Measurements from ENCODE around the gene ZPLD1. TPM values are rescaled to one million over a fixed set of nuclear protein-coding genes. Genes with fewer than 3 reads are reported as not detected.

Gene ZPLD1
- total RNA-seq, 2 experiments from 2014 or later = not detected

GRCh38 chr3:102511168-102511567 is 76.4 kb downstream of the ZPLD1 start:
- Histone ChIP-seq H3K4me1 (ENCODE audit: insufficient read depth, low read length) (no peaks in the 10 kb centered on the region), H3K4me3 (ENCODE audit: low read length) (no peak overlapping the region), H3K27me3 (ENCODE audit: control insufficient read depth in 1 of 2, insufficient read depth in 2 of 2, low read length in 2 of 2) (no peaks in the 10 kb centered on the region), H3K27ac (ENCODE audit: low read depth in 1 of 2, low read length in 2 of 2) (no peak overlapping the region), H3K9me3 (ENCODE audit: control insufficient read depth in 1 of 2, insufficient read depth in 1 of 2, low read length in 2 of 2) (peaks cover 0 to 3% of the 10 kb centered on the region in 2 experiments), H3K36me3 (ENCODE audit: insufficient read depth, low read length) (no peaks in the 10 kb centered on the region)
- Mint-ChIP-seq H3K27me3 (peaks cover 5% of the 10 kb centered on the region), H3K4me3 (no peak overlapping the region), H3K27ac (no peak overlapping the region), H3K4me1 (ENCODE audit: low read depth) (no peaks in the 10 kb centered on the region), H3K36me3 (ENCODE audit: low read depth) (no peaks in the 10 kb centered on the region), H3K9me3 (no peaks in the 10 kb centered on the region)
- TF ChIP-seq CTCF (IDR thresholded peaks at IDR 0.05) = no peak
- POLR2A ChIA-PET = no interaction called here
- ATAC-seq (ENCODE audit: poor library complexity) = no peak
- CTCF ChIA-PET = no interaction called here
- no peak for DNase-seq
- intact Hi-C loops (cut with DNase I, micrococcal nuclease) = no loop called here

- Mint-ChIP-seq H3K4me3 (no peak overlapping the region), H3K27ac (no peak overlapping the region), H3K9me3 (no peaks in the 10 kb centered on the region), H3K27me3 (peaks cover 5% of the 10 kb centered on the region), H3K4me1 (ENCODE audit: low read depth) (no peaks in the 10 kb centered on the region), H3K36me3 (ENCODE audit: low read depth) (no peaks in the 10 kb centered on the region)
- ChIA-PET CTCF (no interaction called here), POLR2A (no interaction called here)
- Histone ChIP-seq H3K4me3 (ENCODE audit: low read length) (no peak overlapping the region), H3K27me3 (ENCODE audit: control insufficient read depth in 1 of 2, insufficient read depth in 2 of 2, low read length in 2 of 2) (no peaks in the 10 kb centered on the region), H3K27ac (ENCODE audit: low read depth in 1 of 2, low read length in 2 of 2) (no peak overlapping the region), H3K9me3 (ENCODE audit: control insufficient read depth in 1 of 2, insufficient read depth in 1 of 2, low read length in 2 of 2) (peaks cover 0 to 3% of the 10 kb centered on the region in 2 experiments), H3K36me3 (ENCODE audit: insufficient read depth, low read length) (no peaks in the 10 kb centered on the region), H3K4me1 (ENCODE audit: insufficient read depth, low read length) (no peaks in the 10 kb centered on the region)
- TF ChIP-seq CTCF (IDR thresholded peaks at IDR 0.05) = no peak
- ATAC-seq (ENCODE audit: poor library complexity) = no peak
- no peak for DNase-seq
- intact Hi-C loops (cut with DNase I, micrococcal nuclease) = no loop called here
Observed at GRCh38 chr3:102511639-102512038, 76.8 kb downstream of the ZPLD1 start.

DNA sequence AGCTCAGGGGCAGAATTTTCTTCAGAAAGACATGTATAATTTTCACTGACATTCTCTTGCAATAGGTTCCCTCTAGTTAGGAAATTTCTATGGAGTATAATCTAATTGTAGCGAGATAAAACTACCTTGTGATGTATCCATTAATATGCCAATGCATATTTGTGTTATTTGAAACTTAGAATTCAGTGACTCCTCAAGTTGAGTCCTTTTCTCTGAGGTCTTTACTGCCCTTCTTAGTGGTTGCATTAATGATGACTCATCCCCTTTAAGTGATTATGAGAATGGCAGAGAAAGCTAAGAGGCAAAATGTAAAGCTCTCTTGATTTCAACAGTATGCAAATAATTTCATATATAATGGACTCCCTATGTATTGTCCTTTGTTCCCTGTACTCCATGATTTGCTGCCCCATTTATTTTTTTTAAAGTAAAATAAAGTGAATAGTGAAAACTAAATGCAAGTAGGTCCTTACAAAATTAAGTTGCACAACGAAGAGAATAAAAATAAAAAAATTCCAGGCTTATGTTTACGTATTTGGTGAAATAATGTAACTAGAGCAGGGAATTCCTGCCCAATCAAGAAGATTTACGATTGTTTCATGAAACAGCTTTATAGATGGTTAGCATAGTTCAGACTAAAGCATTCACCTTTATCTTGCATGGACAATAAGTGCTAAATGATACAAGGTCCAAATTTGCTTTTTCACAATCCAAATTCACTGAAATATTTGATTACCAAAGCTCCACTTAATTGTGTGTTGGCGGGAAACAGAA is 78.1 kb downstream of the ZPLD1 start:
- Mint-ChIP-seq H3K27ac (no peak overlapping the region), H3K4me3 (no peak overlapping the region), H3K4me1 (ENCODE audit: low read depth) (no peaks in the 10 kb centered on the region), H3K9me3 (no peaks in the 10 kb centered on the region), H3K27me3 (peaks cover 5% of the 10 kb centered on the region), H3K36me3 (ENCODE audit: low read depth) (no peaks in the 10 kb centered on the region)
- ChIA-PET CTCF (no interaction called here), POLR2A (no interaction called here)
- TF ChIP-seq CTCF (IDR thresholded peaks at IDR 0.05) = no peak
- H3K4me3 ChIP-seq (ENCODE audit: low read length) = no peak overlapping the region
- H3K4me1 ChIP-seq (ENCODE audit: insufficient read depth, low read length) = no peaks in the 10 kb centered on the region
- peaks cover 0 to 3% of the 10 kb centered on the region in 2 experiments for H3K9me3 ChIP-seq (ENCODE audit: control insufficient read depth in 1 of 2, insufficient read depth in 1 of 2, low read length in 2 of 2)
- intact Hi-C loops (cut with DNase I, micrococcal nuclease) = no loop called here
- DNase-seq (no peak), ATAC-seq (ENCODE audit: poor library complexity) (no peak)
- H3K36me3 ChIP-seq (ENCODE audit: insufficient read depth, low read length) = no peaks in the 10 kb centered on the region
- H3K27me3 ChIP-seq (ENCODE audit: control insufficient read depth in 1 of 2, insufficient read depth in 2 of 2, low read length in 2 of 2) = no peaks in the 10 kb centered on the region
- no peak overlapping the region for H3K27ac ChIP-seq (ENCODE audit: low read depth in 1 of 2, low read length in 2 of 2)

Measured in CD4-positive, alpha-beta T cell (primary cell).